CD4-positive, alpha-beta T cell treated with Interferon gamma for 1 hour (primary cell): ENCODE results near the gene FAM193B.

Source experiments
- DNase-seq: peaks from one replicate; pipeline ENCODE4 v3.0.0-alpha.2; 2020

Gene FAM193B

GRCh38 chr5:177483042-177483441, 71.3 kb downstream of the FAM193B start:
- DNase-seq: no peak

- no peak for DNase-seq
Observed at GRCh38 chr5:177482359-177482795, 72.0 kb downstream of the FAM193B start.

- DNase-seq: no peak
Observed at GRCh38 chr5:177479774-177480173, 74.6 kb downstream of the FAM193B start.

GRCh38 chr5:177478711-177479646, 75.4 kb downstream of the FAM193B start:
- DNase-seq: peak; percentile 41

GRCh38 chr5:177477701-177478477, 76.5 kb downstream of the FAM193B start:
- no peak for DNase-seq

GRCh38 chr5:177476531-177477233, 77.7 kb downstream of the FAM193B start:
- DNase-seq: no peak

- DNase-seq: no peak
Observed at GRCh38 chr5:177475563-177476427, 78.6 kb downstream of the FAM193B start.

GRCh38 chr5:177474846-177475562, 79.4 kb downstream of the FAM193B start:
- DNase-seq: no peak

- DNase-seq: no peak
Observed at GRCh38 chr5:177474002-177474476, 80.3 kb downstream of the FAM193B start.

GRCh38 chr5:177473443-177474001, 80.8 kb downstream of the FAM193B start, which contains the start of gene DBN1:
TSS of gene DBN1 (minus strand) at chr5:177473634. CDS start at chr5:177473521, 113 bp downstream.
- no peak for DNase-seq

- DNase-seq: peak; percentile 65
Observed at GRCh38 chr5:177472460-177473442, 81.6 kb downstream of the FAM193B start.

- no peak for DNase-seq
Observed at GRCh38 chr5:177471610-177472356, 82.6 kb downstream of the FAM193B start.

- no peak for DNase-seq
Observed at GRCh38 chr5:177470759-177471536, 83.4 kb downstream of the FAM193B start.
